ENCODE measurements around the gene NRM.
"Not testable (repeated sequence)": the region's sequence is repeated elsewhere in the genome, so short reads cannot be mapped to it uniquely, and the experiment has no call there.

NRM gene

DNA sequence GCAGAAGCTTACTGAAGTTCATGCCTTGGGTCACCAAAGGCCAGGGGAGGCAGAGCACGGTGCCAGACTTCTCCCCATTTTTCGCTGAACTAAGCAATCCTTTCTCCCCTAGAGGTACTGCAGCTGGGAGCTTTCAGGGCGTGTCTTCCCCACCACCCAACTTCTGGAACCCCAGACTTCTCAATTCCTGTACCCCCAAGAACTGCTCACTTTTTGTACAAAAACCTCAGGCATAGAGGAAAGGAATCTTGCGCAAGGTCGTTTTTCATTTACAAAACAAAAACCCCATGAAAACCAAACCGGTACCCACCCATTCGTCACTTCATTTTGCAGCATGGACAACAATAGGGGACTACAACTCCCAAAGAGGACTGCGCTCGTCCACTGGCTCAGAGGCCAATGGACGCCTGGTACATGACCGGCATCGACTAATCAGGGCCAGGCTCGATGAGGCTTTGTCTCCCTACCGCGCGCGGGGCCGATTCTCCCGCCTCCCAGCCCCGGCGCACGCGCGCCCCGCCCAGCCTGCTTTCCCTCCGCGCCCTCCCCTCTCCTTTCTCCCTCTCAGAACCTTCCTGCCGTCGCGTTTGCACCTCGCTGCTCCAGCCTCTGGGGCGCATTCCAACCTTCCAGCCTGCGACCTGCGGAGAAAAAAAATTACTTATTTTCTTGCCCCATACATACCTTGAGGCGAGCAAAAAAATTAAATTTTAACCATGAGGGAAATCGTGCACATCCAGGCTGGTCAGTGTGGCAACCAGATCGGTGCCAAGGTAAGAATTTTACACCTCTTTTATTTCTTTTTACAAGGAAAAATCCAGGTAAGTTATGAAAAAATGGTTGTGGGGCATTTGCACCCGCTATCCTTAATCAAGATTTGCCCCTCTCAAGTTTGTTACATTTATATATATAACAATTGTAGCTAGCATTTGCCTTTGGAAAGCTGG is 29.3 kb upstream of the NRM start, which contains the start of gene TUBB:
Gene TUBB, plus strand, starts transcription at position 562 of the 947 bp plus-strand sequence. Its CDS starts 155 bp downstream, at position 717.
- peak; percentile 95 for DNase-seq

- DNase-seq: no peak
Observed at GRCh38 chr6:30719356-30719755, 28.6 kb upstream of the NRM start.

DNA sequence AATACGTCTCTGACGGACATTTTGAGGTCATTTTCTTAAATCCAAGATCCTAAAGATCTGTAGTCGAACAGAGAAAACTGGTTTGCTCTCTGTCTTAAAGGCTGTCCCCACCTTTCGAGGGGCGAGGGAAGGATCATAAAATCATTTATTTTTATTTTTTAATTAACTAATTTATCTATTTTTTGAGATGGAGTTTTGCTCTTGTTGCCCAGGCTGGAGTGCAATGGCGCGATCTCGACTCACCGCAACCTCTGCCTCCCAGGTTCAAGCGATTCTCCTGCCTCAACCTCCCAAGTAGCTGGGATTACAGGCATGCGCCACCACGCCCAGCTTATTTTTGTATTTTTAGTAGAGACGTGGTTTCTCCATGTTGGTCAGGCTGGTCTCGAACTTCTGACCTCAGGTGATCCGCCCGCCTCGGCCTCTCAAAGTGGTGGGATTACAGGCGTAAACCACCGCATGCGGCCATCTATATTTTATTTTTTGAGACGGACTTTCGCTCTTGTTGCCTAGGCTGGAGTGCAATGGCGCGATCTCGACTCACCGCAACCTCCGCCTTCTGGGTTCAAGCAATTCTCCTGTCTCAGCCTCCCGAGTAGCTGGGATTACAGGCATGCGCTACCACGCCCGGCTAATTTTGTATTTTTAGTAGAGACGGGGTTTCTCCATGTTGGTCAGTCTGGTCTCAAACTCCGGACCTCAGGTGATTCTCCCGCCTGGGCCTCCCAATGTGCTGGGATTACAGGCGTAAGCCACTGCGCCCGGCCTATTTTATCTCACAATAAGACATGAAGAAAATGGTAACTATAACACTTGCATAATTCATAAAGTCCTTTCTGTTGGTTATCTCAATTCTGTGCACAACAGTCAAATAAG is 27.3 kb upstream of the NRM start:
- DNase-seq: not testable (repeated sequence)

DNA sequence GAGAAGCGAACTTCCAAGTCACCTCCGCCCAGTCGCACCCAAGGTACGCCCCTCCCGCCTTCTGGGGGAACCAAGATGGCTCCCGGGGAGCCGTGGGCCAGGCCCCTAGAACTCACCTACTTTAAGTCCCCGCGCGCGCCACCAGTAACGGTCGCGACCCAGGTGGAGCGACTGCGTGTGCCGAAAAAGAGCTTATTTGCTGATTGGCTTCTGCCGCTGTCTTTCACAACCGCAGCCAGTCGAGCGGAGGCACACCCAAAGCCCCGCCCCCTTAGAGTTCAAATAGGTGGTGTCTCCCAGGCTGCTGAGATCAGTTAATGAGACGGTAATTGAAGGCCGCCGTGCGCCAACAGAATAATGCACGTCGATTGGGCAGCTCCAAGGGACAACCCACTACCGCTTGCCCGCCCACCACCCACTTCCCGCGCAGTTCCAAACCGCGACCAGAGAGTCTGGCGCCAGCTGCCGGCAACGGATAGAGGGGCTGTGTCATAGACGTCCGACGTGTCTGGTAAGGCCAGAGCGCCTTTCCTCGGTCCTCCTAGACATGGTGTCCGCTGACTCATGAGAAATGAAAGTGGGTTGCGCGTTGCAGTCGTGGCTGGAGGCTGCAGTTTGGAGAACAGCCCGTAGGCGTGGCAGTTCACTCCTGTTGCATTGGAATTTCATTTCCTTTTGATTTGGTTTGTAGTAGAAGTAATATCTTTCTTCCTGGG is 26.5 kb upstream of the NRM start, which contains the start of gene MDC1:
Gene MDC1, minus strand, starts transcription at position 153 of the 716 bp plus-strand sequence. CDS start 2,106 bp downstream, outside the sequence.
- DNase-seq: peak; percentile 100

DNA sequence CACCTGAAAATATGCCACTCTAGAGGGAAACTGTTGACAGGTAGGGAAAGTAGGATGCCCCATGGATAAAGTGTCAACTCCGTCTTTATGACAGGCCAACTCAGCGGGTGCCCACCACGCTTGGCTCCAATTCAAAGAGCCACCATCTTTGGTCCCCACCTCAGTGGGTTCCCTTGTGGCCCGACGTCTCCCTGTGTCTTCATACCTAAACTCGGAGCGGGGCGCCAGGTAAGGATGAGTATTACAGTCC is 26.0 kb upstream of the NRM start:
- no peak for DNase-seq

DNA sequence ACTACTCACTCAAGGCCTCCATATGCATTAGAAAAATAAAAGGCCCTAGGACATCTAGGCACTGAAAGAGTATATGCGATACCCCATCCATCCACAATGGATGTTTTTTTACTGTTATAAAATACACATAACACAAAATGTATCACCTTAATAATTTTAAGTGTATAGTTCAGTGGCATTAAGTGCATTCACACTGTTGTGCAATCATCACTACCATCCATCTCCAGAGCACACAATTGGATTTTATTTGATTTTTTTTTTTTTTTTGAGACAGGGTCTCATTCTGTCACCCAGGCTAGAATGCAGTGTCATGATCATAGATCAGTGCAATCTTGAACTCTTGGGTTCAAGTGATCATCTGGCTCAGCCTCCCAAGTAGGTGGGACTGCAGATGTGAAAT is 23.5 kb upstream of the NRM start:
- no peak for DNase-seq

DNA sequence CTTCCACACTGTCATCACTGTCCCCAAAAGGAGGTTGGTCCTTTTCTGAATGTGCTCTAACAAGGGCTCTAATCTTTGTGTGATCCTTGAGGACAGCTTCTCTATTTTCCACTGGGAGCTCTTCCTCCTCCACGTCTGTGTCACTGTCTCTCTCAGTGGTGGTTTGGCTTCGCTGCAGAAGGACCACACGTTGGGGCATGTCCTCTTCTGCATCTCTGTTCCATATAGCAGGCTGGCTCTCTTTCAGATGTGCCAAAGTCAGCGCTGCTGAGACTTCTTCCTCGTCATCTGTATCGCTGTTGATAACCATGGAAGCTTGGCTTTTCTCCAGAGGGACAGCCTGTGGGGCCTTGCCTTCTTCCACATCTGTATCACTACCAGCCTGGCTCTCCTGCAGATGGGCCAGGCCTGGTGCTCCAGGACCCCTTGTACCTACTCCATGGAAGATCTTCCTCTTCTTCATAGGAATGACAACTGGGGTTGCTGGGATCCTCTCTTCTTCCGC is 21.7 kb upstream of the NRM start:
- no peak for DNase-seq

GRCh38 chr6:30711758-30712380 is 21.1 kb upstream of the NRM start:
- no peak for DNase-seq

GRCh38 chr6:30709101-30709868 is 18.5 kb upstream of the NRM start:
- DNase-seq: no peak

- DNase-seq: no peak
Observed at GRCh38 chr6:30707281-30707850, 16.6 kb upstream of the NRM start.

- DNase-seq: no peak
Observed at GRCh38 chr6:30705620-30706019, 14.8 kb upstream of the NRM start.

DNA sequence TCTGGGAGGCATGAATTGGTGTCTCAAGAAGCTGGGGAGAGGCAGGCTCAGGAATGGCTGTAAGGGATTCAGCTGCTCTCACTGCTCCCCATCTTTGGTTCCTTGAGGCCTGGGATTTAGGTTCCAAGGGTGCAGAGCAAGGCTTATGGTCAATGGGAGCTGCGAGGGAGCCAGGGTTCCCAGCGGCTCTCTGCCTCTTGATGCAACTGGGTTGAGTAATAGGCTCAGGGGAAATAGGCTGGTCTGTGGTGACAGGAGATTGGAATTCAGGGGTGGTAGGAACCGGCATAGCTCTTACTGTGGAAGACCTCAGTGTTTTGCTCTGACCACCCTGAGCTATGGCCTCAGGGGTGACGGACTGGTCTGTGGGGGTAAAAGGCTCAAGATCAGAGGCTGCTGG is 13.0 kb upstream of the NRM start:
- DNase-seq: no peak

DNA sequence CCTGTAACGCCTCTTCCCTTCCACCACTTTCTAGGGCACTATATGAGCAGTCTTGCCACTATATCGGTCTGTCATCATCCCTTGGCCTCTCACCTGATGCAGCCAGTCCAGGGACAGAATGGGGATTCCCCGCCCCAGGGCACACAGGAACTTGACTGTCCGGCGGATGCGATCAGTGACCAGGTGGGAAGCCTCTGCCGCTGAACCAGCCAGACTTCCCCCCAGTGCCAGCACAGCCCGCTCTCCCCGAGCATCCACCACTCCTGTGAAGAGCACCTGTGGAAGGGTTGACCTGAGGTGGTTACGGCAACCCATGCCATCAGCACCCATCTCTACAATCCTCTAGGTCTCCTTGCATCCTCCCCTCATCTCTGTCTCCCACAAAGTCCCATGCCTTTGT is 12.2 kb upstream of the NRM start:
- no peak for DNase-seq

DNA sequence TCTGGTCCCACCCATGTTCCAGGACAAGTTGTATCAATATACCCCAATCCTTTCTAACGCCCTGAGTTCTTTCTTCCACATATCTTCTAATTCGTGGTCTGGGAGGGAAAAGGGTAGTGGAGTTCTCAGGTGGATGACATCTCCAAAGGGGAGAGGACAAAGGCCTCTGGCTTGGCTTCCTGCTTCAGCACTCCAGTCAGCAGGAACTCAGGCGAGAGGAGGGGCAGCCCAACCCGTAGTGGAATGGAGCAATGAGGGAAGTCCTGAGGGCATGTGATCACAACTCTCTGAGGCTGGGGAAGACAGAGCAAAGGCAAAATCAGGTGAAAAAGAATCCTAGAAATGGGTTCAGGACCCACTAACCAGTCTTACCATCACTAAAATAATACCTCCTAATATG is 9.6 kb upstream of the NRM start:
- DNase-seq: no peak

- no peak for DNase-seq
Observed at GRCh38 chr6:30696432-30696831, 5.6 kb upstream of the NRM start.

DNA sequence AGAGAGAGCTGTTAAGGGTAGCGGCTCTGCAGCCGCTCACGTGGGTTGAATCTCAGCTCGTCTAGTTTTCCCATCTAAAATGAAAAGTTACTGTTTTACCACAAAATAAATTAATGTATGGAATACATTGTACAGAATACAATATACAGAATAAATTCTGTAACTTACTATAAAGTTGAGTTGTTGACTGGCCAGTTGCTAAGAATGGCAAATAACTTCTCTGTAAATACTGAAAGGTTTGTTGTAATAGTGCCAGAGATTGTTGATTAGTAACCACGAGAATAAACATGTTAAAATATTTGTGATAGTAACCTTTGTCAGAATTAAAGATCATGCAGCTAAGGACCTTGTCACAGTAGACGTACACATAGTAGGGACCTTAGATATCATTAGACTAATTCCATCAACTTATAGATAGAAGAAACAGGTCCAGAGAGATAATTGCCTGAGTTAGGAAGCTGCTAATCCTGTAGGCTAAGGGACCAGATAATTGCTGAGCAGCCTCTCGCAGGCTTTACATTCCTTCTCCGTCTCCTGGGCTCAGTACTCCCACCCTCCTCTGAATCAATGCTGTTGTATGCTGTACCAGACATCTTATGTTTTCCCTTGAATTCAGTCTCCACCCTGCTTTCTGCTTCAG is 544 bp upstream of the NRM start:
- no peak for DNase-seq

DNA sequence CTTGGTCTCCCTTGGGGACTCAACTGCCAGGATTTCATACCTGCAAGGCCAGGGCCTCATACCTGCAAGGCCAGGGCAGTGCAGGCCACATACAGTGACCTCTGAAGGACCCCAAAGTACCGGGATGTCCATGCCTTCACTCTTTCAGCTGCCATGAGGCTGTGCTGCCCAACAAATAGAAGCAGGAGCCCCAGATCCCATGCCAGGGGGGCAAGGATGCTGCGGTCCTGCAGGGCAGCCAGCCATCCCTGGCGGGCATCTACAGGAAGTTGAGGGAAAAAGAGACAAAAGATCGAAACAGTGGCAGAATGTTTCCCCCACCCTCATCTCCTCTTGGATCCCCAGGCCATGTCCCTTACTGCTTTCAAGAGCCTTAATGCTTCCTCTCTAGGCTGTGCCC is 799 bp downstream of the NRM start:
- no peak for DNase-seq

DNA sequence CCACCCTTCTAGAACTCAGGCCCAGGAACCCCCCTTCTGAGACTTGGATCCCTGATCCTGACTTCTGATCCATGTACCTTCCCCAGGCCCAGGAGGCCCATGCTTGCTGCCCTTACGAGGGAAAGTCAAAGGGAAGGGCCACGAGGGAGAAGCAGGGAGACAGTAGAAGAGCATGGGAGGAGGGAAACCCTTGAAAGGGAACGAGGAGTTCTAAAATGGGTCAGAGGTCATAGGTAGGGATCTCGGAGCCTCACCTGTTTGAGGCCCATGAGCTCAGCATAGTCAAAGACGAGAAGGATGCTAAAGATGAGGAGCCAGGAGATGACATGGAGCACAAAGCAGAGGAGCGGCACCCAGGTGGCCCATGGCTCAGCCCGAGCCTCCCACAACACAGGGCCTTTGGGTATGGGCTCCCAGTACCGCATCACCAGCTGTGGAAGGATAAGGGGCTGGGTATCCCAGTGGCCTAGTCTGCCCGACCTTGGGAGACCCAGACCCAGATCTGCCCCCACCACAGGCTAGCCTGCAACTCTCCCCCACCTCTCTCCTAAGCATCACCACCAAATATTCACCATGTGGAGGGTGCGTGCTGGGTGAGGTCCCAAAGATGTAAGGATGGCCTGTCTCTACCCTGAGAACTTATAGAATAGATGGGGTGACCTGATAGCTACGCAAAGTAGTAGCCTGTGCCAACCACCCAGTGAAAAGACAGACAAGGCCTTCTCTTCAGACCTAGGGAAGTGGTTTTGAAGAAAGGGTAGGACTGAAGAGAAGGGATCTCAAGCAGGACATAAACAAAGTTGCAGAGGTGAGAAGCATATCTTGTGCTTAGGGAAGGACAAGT is 1.5 kb downstream of the NRM start:
- no peak for DNase-seq

GRCh38 chr6:30688569-30688968 is 2.2 kb downstream of the NRM start:
- DNase-seq: peak; percentile 40

Measured in CD4-positive, alpha-beta T cell treated with Interferon gamma for 1 hour (primary cell).